GM19035 (cell line): Measurements from ENCODE around the gene GOLGA7B.

Experiments
- ATAC-seq: cut with Tn5 transposase; IDR thresholded peaks from one replicate; pipeline ENCODE4 v1.9.1; 2021; ENCODE audit not compliant: unreplicated experiment

Gene GOLGA7B

DNA sequence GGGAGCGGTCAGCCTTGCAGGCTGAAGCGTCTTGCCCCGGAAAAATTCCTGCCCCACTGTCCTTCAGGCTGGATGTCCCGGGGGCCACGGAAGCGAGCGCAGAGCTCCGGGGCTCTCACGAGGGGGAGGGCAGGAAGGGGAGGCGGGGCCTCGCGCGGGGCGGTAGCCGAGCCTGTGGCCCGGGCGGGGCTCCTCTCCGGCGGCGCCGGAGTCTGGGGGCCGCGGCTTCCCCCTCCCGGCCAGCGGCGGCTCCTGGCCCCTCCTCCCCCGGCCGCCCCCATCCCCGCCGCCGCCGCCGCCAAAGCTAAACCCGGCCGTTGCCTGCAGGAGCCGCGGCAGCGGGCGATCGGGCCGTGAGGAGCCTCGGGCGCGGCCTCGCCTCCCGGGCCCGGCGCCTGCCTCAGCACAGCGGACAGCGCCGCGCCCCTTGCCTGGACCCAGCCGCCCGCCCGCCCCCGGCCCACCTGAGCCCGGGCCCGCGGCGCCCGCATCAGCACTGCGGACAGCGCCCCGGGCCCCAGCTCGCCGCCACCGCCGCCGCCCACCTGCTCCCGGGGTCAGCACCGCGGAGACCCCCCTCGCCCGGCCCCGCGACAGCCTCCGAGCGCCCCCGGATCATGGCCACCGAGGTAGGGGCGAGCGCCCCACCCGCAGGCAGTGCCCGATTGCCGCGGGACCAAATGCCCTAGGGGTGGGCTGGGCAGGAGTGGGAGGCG lies at the start of gene GOLGA7B:
Gene GOLGA7B, plus strand, starts transcription at position 157 of the 716 bp plus-strand sequence. Its CDS starts 461 bp downstream, at position 618.
- ATAC-seq: peak; percentile 82

DNA sequence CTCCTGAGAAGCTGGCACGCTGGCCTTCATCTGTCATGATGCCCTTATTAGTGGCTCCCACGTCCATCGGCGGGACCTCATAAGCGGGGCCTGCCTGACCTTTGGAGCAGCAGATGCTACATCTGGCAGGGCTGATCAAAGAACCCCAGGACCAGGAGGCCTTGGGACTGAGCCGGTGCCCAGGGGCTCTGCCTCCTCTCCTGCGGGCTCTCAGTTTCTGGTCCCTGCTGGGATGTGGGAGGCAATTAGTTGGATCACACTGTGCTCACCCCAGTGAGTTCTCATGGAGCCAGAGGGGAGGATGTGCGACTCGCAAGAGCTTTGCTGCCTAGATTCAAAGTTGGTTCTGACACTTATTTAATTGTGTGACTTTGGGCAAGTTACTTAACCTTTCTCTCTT lies 49.2 kb upstream of the GOLGA7B start:
- no peak for ATAC-seq

DNA sequence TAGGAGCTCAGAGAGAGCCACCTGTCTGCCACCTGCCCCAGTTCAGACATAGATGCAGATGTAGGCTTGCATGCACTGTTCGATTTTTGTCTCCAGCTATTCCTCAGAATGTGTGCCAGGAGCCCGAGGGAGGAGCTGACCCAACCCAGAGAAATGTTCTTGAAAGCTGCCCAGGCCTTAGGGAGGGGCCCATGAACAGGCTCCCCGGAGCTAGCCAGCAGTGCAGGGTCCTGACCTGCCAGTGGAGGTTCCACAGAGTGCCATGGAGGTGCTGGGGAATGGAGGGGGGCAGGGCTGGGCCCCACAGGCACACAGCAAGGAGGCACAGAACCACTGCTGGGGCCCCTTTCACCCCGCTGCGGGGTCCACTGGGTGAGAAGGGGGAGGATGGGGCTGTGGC lies 48.2 kb upstream of the GOLGA7B start:
- no peak for ATAC-seq

DNA sequence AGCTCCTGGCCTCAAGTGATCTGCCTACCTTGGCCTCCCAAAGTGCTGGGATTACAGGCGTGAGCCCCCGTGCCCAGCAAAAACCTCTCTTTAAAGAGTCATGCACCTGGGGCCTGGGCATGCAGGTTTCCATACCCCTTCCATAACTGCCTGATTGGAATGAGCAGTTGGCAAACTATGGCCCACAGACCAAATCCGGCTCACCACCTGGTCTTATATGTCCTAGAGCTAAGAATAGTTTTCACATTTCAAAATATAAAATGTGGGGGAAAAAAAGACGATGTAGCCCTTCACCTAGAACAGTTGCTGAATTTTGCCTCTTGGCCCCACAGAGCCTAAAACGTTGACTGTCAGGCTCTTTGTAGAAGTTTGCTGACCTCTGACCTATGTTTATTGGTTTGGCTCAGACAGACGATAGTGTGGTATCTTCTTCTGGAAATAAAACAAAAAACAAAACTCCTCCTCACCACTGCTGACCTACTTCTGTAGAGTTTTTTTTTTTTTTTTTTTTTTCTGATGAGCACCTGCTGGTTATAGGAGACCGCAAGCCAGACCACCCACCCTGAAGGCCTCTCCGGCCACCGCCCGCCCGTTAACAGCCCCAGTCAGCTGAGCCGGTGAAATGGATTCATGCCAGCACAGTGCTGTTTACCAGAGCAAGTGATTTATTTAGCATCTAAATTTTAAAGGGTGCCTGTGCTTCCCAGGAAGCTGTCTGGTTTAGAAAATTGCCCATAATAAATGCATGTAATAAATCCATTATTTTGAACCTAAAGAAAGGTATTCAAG lies 44.4 kb upstream of the GOLGA7B start:
- ATAC-seq: no peak

DNA sequence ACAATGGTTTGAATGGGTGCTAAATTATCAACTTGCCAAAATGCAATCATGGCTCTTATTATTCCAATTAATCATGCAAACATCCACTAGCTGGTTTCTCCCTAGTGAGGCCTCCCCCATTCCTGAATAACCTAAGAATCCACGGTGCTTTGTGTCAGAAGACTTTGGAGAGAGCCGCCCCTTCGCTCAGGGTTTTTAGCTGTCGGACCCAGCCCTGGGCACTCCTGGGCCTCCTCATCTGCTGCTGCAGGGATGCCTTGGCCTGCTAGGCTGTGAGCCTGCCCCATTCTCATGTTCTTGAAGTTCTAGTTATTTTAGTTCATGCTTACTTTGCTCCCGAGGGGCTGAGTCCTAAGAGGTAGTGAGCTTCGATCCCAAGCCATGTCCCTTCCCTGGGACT lies 43.7 kb upstream of the GOLGA7B start:
- ATAC-seq: no peak

DNA sequence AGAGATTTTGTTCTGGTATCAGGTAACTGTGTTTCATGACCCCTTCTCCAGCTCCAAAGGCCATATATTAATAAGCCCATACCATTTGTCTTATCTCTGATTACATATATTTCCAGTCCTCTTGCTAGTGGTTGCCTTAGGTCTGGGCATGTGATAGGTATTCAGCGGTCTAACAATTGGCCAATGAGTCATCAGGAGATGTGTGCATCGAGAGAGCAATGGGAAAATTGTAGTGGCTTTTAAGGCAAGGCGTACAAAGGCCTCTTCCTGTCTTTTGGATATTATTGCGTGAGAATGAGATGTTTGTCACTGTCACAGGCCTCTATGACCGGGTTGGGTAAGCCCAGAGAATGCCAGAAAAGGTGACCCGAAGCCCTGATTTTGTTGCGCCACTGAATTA lies 39.2 kb upstream of the GOLGA7B start:
- ATAC-seq: no peak

DNA sequence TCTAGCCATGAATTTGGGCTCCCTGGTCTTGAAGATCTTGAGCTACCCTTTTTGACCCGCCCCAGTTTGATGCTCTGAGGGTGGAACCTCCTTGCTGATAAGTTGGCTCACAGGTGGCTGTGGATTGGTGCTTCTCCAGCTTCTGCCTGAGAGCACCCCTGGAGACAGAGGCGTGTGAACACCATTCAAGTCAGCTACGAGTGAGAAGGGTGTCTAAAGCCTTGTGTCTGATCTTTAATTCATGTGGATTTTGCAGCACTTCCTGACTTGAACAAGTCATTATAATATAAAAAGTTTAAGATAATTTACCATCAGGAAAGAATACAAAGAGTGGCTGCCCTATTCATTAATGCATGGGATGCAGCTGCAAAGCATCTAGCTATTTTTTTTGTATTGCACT lies 37.7 kb upstream of the GOLGA7B start:
- no peak for ATAC-seq

DNA sequence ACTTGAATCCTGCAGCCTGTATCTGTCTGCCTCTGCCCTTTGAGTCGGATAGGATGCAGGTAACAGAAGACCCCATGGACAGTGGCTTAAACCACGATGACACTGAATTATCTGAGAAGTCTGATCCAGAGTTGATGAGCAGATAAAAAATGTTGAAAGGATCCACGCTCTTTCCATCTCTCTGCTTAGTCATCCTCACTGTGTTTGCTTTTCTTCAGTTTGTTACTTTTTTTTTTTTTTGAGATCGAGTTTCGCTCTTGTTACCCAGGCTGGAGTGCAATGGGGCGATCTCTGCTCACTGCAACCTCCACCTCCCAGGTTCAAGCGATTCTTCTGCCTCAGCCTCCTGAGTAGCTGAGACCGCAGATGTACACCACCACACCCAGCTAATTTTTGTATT lies 36.9 kb upstream of the GOLGA7B start:
- no peak for ATAC-seq

DNA sequence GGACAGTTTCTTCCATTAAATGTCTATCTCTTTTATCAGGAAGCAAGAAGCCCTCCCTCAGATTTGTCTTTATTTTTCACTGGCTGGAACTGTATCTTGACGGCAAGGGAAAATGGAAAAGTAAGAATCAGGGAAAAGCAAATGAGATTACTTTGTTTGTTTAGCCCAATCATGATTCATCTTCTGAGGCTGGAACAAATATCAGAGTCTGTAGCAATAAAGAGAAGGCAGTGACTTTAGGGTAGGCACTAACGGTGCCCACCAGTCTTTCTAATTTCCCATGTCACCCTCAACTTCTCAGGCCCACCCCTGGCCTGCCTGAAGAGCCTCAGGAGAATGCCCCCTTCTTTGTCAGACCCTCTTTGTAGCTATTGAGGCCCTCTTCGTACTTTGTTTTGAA lies 36.3 kb upstream of the GOLGA7B start:
- ATAC-seq: no peak

DNA sequence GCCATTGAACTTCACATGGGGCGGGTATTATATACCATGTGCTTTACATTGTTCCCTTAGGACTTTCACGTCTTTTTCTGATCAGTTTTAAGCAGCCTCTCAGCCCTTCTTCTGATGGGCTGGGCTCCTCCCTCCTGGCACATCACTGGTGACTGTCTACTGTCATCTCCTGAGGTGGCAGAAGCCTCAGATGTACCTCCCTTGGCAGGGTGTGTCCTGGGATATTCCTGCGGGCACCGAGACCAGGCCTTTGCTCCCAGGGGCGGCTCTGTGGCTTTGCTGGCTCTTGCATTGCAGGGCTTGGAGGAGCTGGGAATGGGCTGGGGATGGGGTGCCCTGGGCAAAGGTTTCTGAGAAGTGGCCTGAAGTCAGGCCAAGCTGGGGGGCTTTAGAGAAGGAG lies 34.6 kb upstream of the GOLGA7B start:
- no peak for ATAC-seq

DNA sequence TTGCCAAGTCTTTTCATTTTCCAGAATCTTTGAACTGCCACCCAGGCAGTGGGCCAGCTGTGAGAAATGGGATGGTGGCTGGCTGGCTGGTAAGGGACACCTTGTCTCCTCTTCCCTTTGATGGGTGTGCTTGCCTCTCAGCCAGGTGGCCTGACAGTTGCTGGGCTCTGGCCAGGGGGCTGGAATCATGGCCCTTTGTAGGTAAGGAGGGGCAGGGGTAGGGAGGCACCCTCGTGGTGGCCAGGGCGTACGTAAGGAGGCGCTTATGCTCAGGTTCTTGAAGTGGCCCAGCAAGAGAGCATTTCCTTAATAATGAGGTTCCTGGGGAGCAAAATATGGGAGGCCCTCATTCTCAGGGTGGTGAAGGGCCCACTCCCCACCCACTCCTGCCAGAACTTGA lies 33.0 kb upstream of the GOLGA7B start:
- no peak for ATAC-seq

DNA sequence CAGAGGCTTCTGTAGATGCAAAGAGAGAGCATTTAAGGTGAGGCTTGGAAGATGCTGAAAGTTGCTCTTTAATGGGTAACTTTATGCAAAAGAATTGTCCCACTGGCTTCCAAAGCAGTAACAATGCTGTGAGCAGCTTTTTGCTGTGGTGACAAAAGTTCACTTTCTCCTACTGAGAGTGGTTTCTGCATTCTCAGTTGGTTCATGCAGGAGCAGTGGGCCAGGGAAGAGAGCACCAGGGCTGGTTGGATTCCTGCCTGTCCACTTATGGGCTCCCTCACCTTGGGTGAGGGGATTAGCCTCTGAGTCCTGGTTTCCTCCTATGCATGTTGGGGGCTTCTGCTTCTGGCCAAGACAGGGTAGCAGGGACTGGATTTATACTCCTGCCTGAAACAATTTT lies 31.1 kb upstream of the GOLGA7B start:
- ATAC-seq: no peak

DNA sequence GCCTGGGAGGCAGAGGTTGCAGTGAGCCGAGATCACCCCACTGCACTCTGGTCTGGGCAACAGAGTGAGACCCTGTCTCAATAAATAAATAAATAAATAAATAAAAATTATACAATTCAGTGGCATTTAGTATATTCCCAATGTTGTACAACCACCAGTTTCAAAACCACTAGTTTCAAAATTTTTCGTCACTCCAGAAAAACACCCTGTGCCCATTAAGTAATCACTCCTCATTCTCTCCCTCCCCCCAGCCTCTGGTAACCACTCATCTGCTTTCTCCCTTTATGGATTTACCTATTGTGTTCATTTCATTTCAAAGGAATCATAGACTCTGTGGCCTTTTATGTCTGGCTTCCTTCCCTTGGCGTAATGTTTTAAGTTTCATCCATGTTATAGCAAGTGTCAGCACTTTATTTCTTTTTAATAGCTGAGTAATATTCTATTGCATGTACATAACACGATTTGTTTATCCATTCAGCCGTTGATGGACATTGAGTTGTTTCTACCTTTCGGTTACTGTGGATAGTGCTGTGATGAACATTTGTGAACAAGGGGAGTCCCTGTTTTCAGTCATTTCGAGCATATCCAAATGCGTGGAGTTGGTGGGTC lies 29.4 kb upstream of the GOLGA7B start:
- no peak for ATAC-seq

DNA sequence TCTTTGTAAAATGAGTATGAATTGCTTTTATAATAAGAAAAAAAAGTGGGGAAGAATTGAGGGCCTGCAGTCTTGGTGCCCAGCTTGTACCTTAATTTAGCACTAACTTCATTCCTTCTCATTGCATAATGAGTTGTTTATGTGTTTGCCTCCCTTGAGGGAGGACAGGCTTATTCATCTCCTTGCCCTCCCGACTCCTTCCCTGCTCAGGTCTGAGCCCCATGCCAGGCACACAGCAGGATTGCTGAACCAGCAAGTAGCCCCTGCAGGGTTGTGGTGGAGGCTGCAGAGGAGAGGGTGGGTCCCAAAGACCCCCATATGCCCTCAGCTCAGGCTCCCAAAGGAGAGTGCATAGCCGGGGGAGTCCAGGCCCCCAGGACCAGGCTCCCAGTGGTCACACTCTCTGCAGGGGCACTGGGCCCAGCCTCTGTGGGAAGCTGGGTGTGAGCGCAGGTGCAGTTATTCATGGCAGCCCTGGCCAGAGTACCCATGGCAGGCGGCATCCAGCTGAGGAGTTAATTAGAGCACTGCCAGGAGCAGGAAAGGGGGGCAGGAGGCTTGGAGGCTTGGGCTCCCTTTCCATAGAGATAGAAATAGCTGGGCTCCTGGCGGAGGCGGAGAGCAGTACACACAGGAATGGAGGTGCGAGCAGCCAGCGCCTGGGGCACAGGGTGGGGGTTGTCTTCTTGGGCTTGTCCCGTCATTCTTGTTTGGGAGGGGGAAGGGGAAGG lies 28.2 kb upstream of the GOLGA7B start:
- ATAC-seq: no peak

DNA sequence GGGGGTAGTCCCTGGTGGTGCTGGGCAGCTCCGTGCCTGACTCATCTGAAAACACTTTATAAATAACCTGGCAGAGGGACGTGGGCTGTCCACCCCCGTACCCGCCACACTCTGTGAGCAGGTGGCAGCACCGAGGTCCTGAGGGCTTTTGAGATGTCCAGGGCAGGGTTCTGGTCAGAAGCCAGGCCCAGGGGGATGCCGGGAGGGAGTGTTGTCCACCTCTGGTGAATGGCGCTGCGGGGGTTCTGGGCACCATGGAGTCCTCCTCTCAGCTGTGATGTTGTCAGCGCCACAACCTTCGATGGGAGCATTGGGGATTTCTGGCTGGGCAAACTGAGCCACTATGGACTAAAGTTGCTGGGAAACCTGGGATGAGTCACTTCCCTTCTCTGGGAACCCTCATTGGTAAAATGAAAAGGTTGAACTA lies 27.4 kb upstream of the GOLGA7B start:
- ATAC-seq: no peak

DNA sequence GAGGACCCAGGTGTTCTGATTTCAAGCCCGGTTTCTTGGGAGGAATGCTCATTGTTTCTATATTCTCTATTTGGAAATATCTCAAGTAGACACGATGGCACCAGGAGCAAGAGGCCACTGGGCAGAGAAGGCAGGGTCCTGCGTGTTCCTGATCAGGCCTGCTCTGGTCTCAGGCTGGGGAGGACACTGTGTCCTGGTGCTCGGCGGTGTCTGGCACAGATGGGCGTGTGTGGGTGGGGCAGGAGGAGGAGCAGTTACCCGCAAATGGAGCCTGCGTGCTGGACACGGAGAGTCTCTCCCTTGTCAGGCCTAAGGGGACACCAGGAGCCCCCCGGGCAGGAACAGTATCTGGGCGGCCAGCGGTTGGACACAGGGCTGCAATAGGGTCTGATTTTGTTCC lies 25.9 kb upstream of the GOLGA7B start:
- ATAC-seq: no peak

DNA sequence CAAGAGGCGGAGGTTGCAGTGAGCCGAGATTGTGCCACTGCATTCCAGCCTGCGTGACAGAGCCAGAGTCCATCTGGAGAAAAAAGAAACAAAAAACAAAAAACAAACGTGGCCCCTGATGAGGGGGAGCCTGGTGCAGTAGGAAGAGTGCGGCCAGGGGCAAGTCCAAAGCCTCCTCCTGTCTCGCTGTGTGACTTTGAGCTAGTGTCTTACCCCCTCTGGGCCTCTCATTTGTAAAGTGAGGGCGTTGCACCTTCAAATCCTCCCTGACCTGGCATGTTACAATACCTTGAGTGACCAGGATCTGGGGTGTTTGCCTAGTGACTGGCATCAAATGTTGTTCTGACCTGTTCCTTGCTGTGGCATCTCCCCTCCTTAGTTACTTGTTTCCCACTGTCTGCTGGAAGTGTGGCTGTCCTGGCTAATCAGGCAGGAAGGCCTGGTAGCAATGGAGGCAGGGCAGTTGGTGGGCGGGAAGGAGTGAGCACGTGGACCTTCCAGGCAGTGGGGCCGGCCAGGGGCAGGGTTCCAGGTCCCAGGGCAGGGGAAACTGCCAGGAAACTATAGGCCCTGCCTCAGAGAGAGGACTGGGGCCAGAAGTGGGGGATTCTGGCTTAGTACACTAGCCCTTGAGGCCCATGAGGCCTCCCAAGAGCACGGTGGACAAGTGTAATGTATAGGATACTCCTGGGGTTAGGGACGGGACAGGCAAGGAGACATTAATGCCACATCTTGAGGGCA lies 24.5 kb upstream of the GOLGA7B start:
- no peak for ATAC-seq

DNA sequence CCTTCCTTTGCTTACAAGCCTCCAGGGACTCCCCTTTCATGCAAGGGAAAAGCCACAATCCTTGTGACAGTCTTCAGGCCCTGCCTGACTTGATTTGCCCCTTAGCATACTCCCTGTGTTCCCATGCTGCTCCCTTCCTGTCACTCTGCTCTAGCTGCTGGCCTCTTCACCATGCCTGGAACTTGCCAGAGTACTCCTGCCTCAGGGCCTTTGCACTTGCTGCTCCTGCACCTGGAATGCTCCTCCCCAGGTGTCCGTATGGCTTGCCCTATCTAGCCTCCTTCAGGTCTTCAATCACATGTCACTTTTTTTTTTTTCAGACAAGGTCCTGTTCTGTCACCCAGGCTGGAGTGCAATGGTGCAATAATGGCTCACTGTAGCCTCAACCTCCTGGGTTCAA lies 22.8 kb upstream of the GOLGA7B start:
- no peak for ATAC-seq

DNA sequence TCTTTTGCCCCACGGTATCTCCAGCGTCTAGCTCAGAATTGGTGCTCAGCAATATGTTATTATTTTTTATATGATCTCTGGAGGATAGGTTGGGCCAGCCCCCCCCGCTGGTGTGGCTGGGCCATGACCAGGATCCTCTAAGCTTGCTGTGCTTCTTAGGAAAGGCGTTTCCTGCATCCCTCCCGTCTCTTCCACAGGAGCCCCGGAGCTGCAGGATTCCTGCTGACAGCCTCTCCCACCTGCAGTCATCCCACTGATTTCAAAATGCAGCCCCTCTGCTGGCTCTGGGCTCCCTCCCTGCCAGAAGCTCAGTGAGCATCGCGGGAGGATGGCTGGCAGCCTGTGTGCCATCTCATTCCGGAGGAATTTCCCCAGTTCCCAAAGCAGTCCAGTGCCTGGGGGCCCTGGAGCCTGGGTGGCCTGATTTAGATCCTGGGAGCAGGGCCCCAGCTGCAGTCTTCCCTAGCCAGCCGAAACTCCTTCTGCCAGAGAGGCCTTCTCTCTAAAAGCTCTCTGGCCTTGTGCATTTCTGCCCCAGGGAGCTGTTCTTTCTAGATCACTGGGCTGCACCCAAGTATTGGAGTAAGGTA lies 21.8 kb upstream of the GOLGA7B start:
- ATAC-seq: no peak

DNA sequence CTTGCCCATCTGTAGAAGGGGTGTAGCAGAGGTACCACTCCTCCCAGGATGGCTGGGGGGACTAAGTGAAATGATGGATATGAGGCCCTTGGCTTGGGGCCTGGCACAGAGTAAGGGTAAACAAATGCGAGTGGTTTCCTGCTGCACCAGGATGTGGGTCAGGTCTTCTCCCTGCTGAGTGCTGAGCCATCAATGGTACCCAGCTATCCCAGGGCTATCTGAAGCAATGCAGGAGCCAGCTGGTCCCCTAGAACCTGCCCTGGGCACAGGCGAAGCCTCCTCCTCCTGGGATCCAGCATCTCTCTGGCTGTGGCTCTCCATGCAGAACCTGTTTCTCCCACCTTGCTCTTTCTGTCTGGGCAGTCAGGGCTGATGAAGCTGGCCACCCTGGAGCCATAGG lies 20.9 kb upstream of the GOLGA7B start:
- no peak for ATAC-seq
